OCI-LY1 (cell line): Measurements from ENCODE around the gene RAB33A.

Experiments
- H2AFZ ChIP-seq: fragments of 200-600 bp; sonication (generic), shearing (Covaris generic); 2 replicates; pipeline ENCODE4 v1.6.0; 2014; ENCODE audit warnings: antibody characterized with exemption, mild to moderate bottlenecking, low read length
- H3F3A ChIP-seq: fragments of 200-600 bp; sonication (generic), shearing (Covaris generic); 2 replicates; pipeline ENCODE4 v1.6.0; 2014; ENCODE audit warnings: mild to moderate bottlenecking, antibody characterized with exemption, low read length, moderate library complexity; ENCODE audit not compliant: insufficient read depth
- H3K27ac ChIP-seq: fragments of 200-600 bp; sonication (generic); 2 replicates; pipeline ENCODE4 v1.5.1; 2014; ENCODE audit warnings: low read length, mixed run types, mild to moderate bottlenecking, low read depth; ENCODE audit not compliant: poor library complexity, severe bottlenecking
- H3K27me3 ChIP-seq: fragments of 200-600 bp; sonication (generic); 2 replicates; pipeline ENCODE4 v1.6.0; 2014; ENCODE audit warnings: antibody characterized with exemption, mild to moderate bottlenecking, low read length, moderate library complexity; ENCODE audit not compliant: insufficient read depth
- H3K36me3 ChIP-seq: fragments of 200-600 bp; sonication (generic); 2 replicates; pipeline ENCODE4 v1.6.1; 2014; ENCODE audit warnings: mild to moderate bottlenecking, antibody characterized with exemption, low read length, moderate library complexity, mixed read lengths; ENCODE audit not compliant: insufficient read depth
- H3K4me1 ChIP-seq: fragments of 200-600 bp; sonication (generic); 2 replicates; pipeline ENCODE4 v1.5.1; 2014; ENCODE audit warnings: mild to moderate bottlenecking, low read length, moderate library complexity; ENCODE audit not compliant: insufficient read depth, severe bottlenecking
- H3K4me2 ChIP-seq: fragments of 200-600 bp; sonication (generic), shearing (Covaris generic); 2 replicates; pipeline ENCODE4 v1.6.1; 2014; ENCODE audit warnings: low read length
- H3K4me3 ChIP-seq: fragments of 200-600 bp; sonication (generic); 2 replicates; pipeline ENCODE4 v1.5.1; 2014; ENCODE audit warnings: low read length, low read depth, mild to moderate bottlenecking, mixed read lengths; ENCODE audit not compliant: poor library complexity, severe bottlenecking
- H3K79me2 ChIP-seq: fragments of 200-600 bp; shearing (Covaris generic); 2 replicates; pipeline ENCODE4 v1.6.1; 2016; ENCODE audit warnings: mixed run types, low read length, mixed read lengths; ENCODE audit not compliant: insufficient read depth
- H3K9ac ChIP-seq: fragments of 200-600 bp; sonication (generic), shearing (Covaris generic); 2 replicates; pipeline ENCODE4 v1.6.1; 2014; ENCODE audit warnings: mild to moderate bottlenecking, low read length, mixed read lengths
- H3K9me2 ChIP-seq: fragments of 200-600 bp; sonication (generic), shearing (Covaris generic); 2 replicates; pipeline ENCODE4 v1.6.1; 2014; ENCODE audit warnings: low read depth, mild to moderate bottlenecking, low read length, mixed read lengths
- H3K9me3 ChIP-seq: fragments of 200-600 bp; shearing (Covaris generic); 2 replicates; pipeline ENCODE4 v1.6.1; 2014; ENCODE audit warnings: low read length, mixed read lengths
- H4K20me1 ChIP-seq: fragments of 200-600 bp; sonication (generic), shearing (Covaris generic); 2 replicates; pipeline ENCODE4 v1.6.0; 2016; ENCODE audit warnings: mild to moderate bottlenecking, low read length; ENCODE audit not compliant: insufficient read depth
- CTCF ChIP-seq: fragments of 200-600 bp; sonication (generic), shearing (Covaris generic); IDR thresholded peaks from 2 replicates; pipeline ENCODE4 v1.5.1; 2017; ENCODE audit warnings: mild to moderate bottlenecking, antibody characterized with exemption, low read length, moderate library complexity, mixed read lengths
- EZH2 ChIP-seq: fragments of 200-600 bp; sonication (generic), shearing (Covaris generic); IDR thresholded peaks from 2 replicates; pipeline ENCODE4 v1.8.0; 2017; ENCODE audit warnings: borderline replicate concordance, mixed run types, mild to moderate bottlenecking, antibody characterized with exemption, low read length, moderate library complexity, mixed read lengths

RAB33A gene

GRCh38 chrX:130139474-130140201 lies 32.1 kb upstream of the RAB33A start:
- Histone ChIP-seq H3F3A (no peaks in the 10 kb centered on the region), H4K20me1 (no peaks in the 10 kb centered on the region), H3K4me1 (no peaks in the 10 kb centered on the region), H2AFZ (no peak overlapping the region), H3K9me2 (no peaks in the 10 kb centered on the region), H3K9me3 (no peaks in the 10 kb centered on the region), H3K27me3 (no peaks in the 10 kb centered on the region), H3K27ac (no peak overlapping the region), H3K36me3 (peaks cover 56% of the 10 kb centered on the region), H3K4me2 (no peak overlapping the region), H3K79me2 (no peaks in the 10 kb centered on the region), H3K9ac (no peak overlapping the region), H3K4me3 (no peak overlapping the region)
- TF ChIP-seq EZH2: no peak
- TF ChIP-seq CTCF: no peak

GRCh38 chrX:130144509-130144908 lies 27.3 kb upstream of the RAB33A start:
- TF ChIP-seq EZH2 (no peak), CTCF (no peak)
- Histone ChIP-seq H3K79me2 (no peaks in the 10 kb centered on the region), H2AFZ (no peak overlapping the region), H3K9me2 (no peaks in the 10 kb centered on the region), H3K4me1 (no peaks in the 10 kb centered on the region), H4K20me1 (no peaks in the 10 kb centered on the region), H3K27me3 (no peaks in the 10 kb centered on the region), H3K9me3 (no peaks in the 10 kb centered on the region), H3K36me3 (peaks cover 67% of the 10 kb centered on the region), H3F3A (no peaks in the 10 kb centered on the region), H3K27ac (no peak overlapping the region), H3K9ac (no peak overlapping the region), H3K4me3 (no peak overlapping the region), H3K4me2 (no peak overlapping the region)

GRCh38 chrX:130145123-130145522 lies 26.6 kb upstream of the RAB33A start:
- Histone ChIP-seq H3K27me3 (no peaks in the 10 kb centered on the region), H3K4me1 (no peaks in the 10 kb centered on the region), H3K36me3 (peaks cover 62% of the 10 kb centered on the region), H3K9me2 (no peaks in the 10 kb centered on the region), H2AFZ (no peak overlapping the region), H3F3A (no peaks in the 10 kb centered on the region), H3K27ac (no peak overlapping the region), H3K9me3 (no peaks in the 10 kb centered on the region), H4K20me1 (no peaks in the 10 kb centered on the region), H3K4me3 (no peak overlapping the region), H3K79me2 (no peaks in the 10 kb centered on the region), H3K4me2 (no peak overlapping the region), H3K9ac (no peak overlapping the region)
- TF ChIP-seq CTCF (no peak), EZH2 (no peak)
